GM12872 (cell line): ENCODE results near the gene DAZAP1.

Experiments used
- CTCF ChIP-seq: IDR thresholded peaks from 3 replicates; pipeline ENCODE4 v1.5.1; 2011; ENCODE audit warnings: low read depth, mild to moderate bottlenecking, low read length, moderate library complexity; ENCODE audit not compliant: insufficient read depth

The DAZAP1 gene

GRCh38 chr19:1373042-1373533 is 34.3 kb upstream of the DAZAP1 start:
- no peak for TF ChIP-seq CTCF

GRCh38 chr19:1373534-1374249 is 33.7 kb upstream of the DAZAP1 start:
- no peak for TF ChIP-seq CTCF

- no peak for TF ChIP-seq CTCF
Observed at GRCh38 chr19:1374250-1374577, 33.2 kb upstream of the DAZAP1 start.

GRCh38 chr19:1376415-1376805 is 31.0 kb upstream of the DAZAP1 start:
- no peak for TF ChIP-seq CTCF

- no peak for TF ChIP-seq CTCF
Observed at GRCh38 chr19:1377176-1377964, 30.0 kb upstream of the DAZAP1 start.

GRCh38 chr19:1377965-1378785 is 29.2 kb upstream of the DAZAP1 start:
- no peak for TF ChIP-seq CTCF
